ENCODE measurements around the gene NPW.
"Not testable (repeated sequence)": the region's sequence is repeated elsewhere in the genome, so short reads cannot be mapped to it uniquely, and the experiment has no call there.

The NPW gene

GRCh38 chr16:2019921-2020831, 591 bp downstream of the NPW start:
- no peak for DNase-seq

- no peak for DNase-seq
Measured at GRCh38 chr16:2022723-2023091, 3.1 kb downstream of the NPW start.

- peak; percentile 25 to 97 (median 82) for DNase-seq
Measured at GRCh38 chr16:2023092-2024031, 3.8 kb downstream of the NPW start.

DNA sequence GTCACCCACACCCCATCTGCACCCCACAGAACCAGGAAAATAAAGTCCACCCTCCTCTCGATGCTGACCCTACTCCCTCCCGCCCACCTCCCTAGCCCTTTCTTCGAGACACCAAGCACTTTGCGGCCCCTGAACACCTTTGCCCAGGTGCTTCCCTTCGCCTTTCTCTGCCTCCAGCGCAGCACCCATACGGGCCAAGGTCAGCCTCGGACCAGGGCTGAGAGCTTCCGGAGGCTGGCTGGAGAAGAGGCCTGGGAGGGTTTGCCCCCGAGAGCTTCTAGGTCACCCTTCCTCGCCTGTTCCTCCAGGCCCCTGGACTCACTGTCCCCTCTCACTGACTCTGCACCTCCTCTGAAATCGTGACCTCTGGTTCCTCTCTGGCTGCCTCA, 4.4 kb downstream of the NPW start:
- DNase-seq: no peak

- DNase-seq: no peak
Measured at GRCh38 chr16:2025251-2025650, 5.7 kb downstream of the NPW start.

- DNase-seq: no peak
Measured at GRCh38 chr16:2025878-2026460, 6.4 kb downstream of the NPW start.

GRCh38 chr16:2026461-2027023, 7.0 kb downstream of the NPW start, which contains the start of gene NHERF2:
Gene NHERF2 (plus strand): TSS chr16:2026902. CDS start chr16:2027006, 104 bp downstream.
- peak in 13 of 56 donors; percentile 6 to 60 (median 21) for DNase-seq

DNA sequence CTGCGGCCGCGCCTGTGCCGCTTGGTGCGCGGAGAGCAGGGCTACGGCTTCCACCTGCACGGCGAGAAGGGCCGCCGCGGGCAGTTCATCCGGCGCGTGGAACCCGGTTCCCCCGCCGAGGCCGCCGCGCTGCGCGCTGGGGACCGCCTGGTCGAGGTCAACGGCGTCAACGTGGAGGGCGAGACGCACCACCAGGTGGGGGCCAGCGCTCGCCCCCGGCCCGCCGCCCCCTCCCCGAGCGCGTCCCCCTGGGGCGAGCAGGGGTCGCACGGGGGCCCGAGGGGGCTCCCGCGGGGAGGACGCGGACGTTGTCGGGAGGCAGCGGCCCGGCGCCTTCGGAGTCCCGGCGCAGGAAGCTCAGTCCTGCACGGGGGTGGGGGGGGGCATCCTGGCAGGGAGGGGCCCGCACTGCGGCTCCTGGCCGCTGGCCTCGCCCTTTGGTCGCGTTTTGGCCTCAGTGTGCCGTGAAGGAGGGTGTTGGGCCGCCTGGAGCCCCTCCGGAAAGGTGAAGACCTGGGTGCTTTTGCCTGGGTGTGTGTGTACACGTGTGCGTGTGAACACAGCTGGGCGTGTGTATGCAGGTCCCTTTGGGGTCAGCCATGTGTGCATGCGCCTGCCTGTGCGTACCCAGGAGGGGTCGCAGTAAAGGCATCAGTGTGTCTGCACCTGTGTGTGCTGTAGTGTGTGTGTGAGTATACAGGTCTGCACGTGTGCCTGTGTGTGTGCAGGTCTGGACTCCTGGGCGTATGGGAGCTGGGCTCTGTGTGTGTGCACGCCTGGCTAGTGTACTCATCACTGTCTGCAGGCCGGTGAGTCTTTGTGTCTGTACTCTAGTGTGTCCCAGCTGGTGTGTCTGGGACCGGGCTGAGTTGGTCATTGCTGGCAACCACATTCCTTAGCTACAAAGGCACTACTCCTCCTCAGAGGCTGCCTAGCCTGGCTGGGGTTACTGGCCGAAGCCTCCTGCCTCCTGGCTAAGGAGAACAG, 7.7 kb downstream of the NPW start:
- peak in 1 of 56 donors; percentile 5 for DNase-seq

DNA sequence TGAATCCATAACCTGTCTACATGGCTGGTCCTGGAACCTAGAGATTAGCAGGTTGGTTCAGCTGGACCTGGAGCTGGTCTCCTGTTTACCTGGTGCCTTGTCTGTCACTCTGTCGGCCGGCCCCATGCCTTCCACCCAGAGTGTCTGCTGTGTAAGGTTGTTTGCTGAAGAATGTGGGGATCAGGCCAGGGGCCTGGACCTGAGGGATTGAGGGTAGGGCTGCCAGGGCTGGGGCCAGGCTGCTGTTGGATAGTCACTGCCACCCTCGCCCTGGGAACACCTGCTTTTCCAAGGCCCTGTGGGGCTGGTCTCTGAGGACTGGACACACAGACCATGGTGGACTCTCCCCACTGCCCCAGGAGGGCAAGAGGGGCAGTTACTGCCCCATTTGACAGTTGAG, 8.6 kb downstream of the NPW start:
- DNase-seq: no peak

DNA sequence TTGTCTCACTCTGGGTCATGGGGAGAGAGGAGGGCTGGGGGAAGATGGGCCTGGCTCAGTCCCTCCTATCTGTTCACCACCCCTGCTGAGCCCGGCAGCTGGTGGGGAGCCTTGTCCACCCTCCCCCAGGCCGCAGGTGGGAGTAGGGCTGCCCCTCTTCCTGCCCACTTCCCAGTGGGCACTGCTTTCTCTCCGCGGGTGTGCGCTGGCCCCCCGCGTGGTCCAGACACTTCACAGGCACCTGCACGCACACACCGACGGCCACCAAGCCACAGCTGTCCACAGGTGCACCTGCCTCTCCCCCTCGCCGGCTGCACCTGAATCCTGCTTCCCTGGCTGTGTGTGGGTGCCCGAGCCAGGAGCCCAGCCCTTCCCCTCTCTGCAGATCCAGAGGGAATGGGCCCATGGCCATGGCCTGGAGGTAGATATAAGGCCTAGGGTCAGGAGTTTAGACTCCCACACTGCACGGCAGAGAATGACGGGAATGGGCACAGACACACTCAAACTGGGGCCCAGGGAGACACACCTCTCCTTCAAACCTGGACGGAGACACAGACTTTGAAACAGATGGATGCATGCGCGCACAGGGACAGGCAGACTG, 9.1 kb downstream of the NPW start:
- DNase-seq: no peak

- DNase-seq: no peak
Measured at GRCh38 chr16:2029350-2029749, 9.8 kb downstream of the NPW start.

- DNase-seq: no peak
Measured at GRCh38 chr16:2030036-2030435, 10.5 kb downstream of the NPW start.

DNA sequence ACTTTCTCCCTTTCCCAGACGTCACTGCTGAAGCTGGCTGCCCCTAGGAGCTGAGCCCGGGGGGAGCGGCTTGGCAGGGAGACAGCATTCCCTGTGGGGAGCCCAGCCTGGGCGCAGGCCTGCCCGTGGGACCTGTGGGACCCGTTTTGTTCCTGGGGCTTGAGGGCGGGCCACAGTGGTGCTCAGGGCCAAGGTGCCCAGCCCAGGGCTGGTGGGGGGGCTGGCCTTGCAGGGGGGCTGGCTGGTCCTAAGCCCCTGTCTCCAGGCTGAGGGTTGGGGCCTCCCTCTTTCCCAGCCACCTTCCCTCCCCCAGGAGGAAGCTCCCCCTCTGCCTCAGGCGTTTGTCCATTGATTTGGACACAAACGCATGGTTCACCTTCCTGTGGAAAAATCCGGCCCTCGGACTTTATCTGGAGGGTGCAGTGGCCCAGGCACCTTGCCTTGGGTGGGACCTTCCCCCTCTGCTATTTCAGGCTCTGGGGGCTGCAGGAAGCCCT, 11.5 kb downstream of the NPW start:
- DNase-seq: no peak

DNA sequence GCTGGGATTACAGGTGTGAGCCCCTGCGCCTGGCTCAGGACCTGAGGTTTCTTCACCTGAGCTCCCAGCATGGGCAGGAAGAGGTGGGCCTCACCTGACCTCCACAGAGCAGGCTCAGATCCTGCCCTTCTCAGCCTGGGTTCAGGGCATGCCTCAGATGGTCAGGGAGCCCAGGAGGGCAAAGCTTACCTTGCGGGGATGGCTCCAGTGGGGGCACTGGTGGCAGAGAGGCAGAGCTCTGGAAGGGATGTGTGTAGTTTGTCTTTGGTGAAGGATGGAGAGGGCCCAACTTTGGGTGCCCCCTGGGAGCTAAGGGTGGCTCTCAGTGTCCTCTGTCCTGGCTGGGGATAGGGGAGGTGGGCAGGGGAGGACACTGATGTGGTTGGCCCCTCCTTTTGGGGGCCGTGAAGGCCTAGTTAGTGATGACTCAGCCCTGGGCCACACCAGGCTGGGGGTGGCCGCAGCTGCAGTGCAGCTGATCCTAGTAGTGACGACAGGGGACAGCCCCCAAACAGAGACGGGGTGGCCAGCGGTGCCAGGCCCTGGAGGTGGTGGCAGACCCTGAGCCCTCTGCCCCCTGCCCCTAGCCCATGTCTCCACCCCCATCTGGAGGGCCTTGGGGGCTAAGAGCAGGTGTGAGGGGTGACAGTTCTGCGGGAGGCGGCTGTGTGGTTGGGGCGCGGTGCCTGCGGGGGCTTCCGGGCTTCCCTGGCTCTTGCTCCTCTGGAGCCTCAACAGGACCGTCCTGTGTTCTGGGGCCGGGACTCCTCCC, 12.9 kb downstream of the NPW start:
- peak in 34 of 56 donors; percentile 14 to 76 (median 55) for DNase-seq

- peak; percentile 37 to 97 (median 89) for DNase-seq
Measured at GRCh38 chr16:2033057-2033908, 13.7 kb downstream of the NPW start.

DNA sequence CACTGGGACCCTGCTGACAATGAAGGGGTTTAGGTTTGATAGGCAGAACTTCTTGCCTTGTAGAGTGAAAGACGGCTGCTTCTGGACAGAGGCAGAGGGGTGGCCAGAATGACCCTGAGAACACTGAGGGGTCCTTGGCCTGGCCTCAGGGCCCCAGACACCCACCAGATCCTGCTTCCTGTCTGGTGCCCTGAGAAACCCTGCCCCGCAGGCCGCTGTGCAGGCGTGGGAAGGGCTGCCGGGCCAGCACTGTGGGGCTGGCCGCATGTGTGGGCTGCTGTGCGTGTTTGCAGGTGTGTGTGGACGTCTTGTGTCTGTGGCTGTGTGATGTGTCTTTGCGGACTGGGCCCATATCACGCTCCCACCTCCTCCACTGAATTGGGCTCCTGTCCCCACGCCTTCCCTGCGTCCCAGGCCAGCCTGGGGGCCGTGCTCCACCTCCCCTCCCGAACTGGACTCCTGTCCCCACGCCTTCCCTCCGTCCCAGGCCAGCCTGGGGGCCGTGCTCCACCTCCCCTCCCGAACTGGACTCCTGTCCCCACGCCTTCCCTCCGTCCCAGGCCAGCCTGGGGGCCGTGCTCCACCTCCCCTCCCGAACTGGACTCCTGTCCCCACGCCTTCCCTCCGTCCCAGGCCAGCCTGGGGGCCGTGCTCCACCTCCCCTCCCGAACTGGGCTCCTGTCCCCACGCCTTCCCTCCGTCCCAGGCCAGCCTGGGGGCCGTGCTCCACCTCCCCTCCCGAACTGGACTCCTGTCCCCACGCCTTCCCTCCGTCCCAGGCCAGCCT, 14.5 kb downstream of the NPW start:
- DNase-seq: not testable (repeated sequence)

All from amygdala (tissue), 56 donors.